Measurements from ENCODE around the gene UBTD2. TPM values are rescaled to one million over a fixed set of nuclear protein-coding genes. Genes with fewer than 3 reads are reported as not detected.
"Not testable (repeated sequence)": the region's sequence is repeated elsewhere in the genome, so short reads cannot be mapped to it uniquely, and the experiment has no call there.

The UBTD2 gene, protein sequence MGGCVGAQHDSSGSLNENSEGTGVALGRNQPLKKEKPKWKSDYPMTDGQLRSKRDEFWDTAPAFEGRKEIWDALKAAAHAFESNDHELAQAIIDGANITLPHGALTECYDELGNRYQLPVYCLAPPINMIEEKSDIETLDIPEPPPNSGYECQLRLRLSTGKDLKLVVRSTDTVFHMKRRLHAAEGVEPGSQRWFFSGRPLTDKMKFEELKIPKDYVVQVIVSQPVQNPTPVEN
- 29.2 TPM for total RNA-seq

DNA sequence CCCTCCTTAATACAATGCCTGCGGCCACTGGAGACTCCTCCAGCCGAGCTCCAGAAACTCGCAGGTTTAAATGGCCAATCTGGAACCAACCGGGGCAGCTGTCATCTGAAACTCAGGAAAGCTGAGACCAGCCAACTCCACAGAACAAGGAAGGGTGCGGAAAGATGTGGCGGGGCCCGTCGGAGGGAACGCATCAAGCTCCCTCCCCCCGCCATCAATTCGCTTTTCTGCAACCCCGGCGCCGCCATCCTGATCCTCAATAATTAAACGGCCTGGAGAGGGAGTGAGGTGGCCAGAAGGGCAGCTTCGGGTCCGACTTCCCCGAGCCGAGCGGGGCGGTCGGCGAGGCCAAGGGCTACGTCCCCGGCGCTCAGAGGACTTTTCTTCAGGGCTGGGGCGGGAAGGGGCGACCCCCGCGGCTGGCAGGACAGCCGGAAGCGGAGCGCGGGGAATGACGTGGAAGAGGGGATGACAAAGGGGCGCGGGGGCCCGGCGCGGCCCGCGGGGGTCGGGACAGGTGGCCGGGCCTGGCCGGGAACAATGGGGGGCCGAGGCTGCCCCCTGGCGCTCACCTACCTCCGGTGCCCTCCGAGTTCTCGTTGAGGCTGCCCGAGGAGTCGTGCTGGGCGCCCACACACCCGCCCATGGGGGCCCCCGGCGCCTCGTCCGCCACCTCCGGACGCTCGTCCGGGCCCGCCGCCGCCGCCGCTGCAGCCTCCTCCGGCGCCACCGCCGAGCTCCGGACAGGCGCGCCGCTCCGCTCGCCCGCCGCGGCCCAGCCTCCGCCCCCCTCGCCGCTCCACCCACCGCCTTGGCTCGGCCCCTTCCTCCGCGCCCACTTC is at the start of gene UBTD2:
Gene UBTD2 (minus strand): TSS at position 745 of the 842 bp plus-strand sequence. CDS start 99 bp downstream, at position 646.
- DNase-seq (ENCODE audit: low spot score) = peak; percentile 92
- peak; percentile 79 for ATAC-seq
- intact Hi-C loops (cut with DNase I) = loop anchor here (5.0 to 10.0 kb wide), 2 partner anchors 178 to 754 kb away; no protein-coding TSS in a partner anchor

DNA sequence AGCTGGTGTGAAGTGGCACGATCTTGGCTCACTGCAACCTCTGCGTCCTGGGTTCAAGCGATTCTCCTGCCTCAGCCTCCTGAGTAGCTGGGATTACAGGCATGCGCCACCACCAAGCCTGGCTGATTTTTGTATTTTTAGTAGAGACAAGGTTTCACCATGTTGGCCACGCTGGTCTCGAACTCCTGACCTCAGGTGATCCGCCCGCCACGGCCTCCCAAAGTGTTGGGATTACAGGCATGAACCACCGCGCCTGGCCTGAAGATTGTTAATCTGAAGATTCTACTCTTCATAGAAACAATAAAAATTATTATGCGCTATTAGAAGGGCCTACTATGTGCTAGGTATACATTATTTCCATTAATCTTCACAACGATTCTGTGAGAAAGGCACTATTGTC is 43.3 kb upstream of the UBTD2 start:
- DNase-seq (ENCODE audit: low spot score); ATAC-seq; intact Hi-C loops (cut with DNase I): not testable (repeated sequence)

DNA sequence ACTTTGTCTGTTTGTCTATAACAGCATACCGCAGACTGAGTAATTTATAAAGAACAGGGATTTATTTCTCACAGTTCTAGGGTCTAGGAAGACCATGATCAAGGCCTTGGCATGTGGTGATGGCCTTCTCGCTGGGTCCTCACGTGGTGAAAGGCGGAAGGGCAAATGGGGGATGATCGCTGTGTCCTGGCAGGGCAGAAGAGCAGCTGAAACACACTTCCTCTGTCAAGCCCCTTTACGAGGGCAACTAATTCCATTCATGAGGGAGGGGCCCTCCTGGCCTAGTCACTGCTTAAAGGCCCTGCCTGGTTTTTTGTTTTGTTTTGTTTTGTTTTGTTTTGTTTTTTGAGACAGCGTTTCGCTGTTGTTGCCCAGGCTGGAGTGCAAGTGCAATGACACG is 41.9 kb upstream of the UBTD2 start:
- intact Hi-C loops (cut with DNase I) = no loop called here
- DNase-seq (ENCODE audit: low spot score) = no peak
- no peak for ATAC-seq

DNA sequence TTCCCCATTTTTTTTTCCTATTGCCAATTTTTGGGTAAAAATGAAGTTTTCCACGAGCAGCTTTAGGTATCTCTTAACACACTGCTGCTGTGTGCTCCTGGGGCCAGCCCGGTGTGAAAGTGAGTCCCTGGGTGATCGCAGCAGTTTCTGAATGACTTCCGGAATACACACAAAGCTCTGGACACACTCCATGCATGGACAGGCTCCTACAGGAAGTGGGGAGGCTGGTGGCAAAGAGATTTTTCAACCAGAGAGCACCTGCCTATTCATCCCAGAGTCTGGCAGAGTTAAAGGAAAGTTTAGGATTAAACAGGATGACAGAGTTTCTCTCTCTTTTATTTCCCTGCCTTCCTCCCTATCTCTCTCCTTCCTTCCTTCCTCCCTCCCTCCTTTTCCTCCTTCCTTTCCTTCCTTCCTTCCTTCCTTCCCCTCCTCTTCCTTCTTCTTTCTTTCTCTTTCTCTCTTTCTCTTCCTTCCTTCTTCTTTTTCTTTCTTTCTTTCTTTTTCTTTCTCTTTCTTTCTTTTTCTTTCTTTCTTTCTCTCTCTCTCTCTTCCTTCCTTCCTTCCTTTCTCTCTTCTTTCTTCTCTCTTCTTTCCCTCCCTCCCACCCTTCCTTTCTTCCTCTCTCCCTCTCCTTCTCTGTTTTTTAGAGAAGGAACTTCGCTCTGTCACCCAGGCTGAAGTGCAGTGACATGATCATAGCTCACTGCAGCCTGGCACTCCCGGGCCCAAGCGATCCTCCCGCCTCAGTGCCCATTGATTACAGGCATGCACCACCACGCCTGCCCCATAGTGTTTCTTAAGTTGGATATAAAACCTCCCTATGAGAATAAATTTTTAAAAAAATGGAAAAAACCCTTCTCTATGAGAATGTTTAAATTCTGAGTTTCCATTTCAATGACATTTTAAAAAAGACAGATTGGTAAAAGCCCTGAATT is 38.7 kb upstream of the UBTD2 start:
- DNase-seq (ENCODE audit: low spot score) = no peak
- ATAC-seq = no peak
- intact Hi-C loops (cut with DNase I) = no loop called here

DNA sequence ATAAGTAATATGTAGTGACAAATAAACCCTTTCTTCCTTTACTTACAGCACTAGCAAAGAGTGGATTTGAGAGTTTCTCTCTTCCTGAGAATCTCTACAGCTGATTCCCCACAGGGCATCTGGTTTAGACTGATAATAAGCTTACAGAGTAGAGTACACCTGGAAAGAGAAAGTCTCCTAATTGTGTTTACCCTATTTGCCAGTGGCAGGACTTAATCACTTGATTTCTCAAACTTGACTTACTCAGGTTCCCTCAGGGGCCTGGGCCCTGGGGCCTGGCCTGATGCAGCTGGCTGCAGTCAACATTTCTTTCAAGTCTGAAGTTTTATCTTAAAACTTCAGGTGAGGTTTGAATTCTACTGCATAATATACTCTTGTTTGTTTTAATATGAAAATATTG is 38.0 kb upstream of the UBTD2 start:
- ATAC-seq = no peak
- no peak for DNase-seq (ENCODE audit: low spot score)
- intact Hi-C loops (cut with DNase I) = no loop called here

DNA sequence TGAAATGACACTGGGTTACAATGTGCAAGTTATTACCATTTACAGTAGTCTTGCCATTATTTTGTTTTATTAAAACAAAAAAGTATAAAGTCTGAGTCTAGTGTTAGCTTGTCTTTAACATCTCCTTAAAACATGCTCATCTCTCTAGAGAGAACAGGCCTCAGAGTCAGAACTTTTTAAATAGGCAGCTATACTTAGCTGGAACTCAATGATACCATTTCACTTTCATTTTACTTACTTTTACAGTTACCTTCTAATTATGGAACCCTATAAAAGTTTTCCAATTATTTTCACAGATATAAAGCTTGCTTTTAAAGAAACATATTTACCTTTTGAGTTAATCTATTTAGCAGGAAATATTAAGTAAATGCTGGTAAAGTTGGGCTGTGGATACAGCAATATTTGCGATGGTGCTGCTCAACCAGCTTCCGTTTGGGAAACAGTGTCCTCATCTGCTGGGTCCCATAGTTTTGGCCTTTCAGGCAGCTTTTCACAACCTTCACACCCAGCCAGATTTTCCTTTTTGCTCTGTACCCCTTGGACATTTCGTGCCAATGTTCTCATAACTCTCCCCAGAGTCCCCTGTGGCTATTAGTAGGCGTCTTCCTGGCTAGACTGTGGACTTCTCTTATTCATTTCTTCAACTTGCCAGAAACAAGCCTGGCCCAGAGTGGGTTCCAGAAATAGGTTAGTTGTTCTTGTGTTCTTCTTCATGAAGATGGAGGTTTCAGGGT is 36.3 kb upstream of the UBTD2 start:
- intact Hi-C loops (cut with DNase I) = no loop called here

DNA sequence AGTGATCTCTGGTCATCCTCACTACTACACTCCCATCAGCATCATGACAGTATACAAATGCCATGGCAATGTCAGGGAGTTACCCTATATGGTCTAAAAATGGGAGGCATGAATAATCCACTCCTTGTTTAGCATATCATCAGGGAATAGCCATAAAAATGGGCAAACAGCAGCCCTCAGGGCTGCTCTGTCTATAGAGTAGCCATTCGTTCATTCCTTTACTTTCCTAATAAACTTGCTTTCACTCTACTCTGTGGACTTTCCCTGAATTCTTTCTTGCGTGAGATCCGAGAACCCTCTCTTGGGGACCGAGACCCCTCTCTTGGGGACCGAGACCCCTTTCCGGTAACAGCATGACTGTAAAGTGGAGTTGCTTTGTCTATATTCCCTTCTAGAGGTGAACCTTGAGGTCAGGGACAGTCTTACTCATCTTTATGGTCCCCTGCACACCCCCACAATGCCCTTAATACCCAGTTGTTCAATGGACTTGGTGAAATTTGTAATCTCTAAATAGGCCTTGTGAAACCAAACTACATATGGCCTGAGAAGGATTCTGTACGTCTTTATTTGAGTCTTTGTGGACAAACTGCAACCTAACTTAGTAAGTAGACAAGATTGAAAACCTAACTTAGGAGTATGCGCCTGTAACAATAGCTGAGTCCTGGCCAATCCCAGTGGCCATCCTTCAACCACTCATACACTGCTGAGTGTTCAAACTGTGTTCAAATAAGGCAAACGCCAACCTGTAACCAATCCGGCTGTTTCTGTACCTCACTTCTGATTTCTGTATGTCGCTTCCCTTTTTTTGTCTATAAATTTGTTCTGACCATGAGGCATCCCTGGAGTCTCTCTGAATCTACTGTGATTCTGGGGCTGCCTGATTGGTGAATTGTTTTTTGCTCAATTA is 32.3 kb upstream of the UBTD2 start:
- ATAC-seq (no peak), DNase-seq (ENCODE audit: low spot score) (no peak)
- intact Hi-C loops (cut with DNase I) = no loop called here

More for the DNA sequence above, 36.3 kb upstream of the UBTD2 start:
- DNase-seq (ENCODE audit: low spot score) (no peak), ATAC-seq (peak; percentile 39)

DNA sequence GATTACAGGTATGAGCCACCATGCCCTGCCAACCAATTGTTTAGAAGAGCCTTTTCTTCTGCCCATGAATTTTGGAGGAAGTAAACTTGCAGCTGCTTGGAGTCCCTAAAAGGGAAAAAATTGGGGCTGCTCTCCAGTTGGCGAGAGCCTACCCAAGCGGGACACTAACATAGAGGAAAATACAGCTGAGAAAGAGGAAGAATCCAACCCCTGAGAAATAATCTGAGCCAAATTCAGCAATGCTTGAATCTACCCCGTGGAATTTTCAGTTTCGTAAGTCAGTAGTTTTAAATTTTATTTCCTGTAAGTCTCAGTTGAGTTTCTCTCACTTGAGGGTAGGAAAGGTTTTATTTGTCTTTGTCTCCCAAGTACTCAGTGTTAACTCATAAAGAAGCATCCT is 30.4 kb upstream of the UBTD2 start:
- ATAC-seq (no peak), DNase-seq (ENCODE audit: low spot score) (no peak)
- intact Hi-C loops (cut with DNase I) = no loop called here

DNA sequence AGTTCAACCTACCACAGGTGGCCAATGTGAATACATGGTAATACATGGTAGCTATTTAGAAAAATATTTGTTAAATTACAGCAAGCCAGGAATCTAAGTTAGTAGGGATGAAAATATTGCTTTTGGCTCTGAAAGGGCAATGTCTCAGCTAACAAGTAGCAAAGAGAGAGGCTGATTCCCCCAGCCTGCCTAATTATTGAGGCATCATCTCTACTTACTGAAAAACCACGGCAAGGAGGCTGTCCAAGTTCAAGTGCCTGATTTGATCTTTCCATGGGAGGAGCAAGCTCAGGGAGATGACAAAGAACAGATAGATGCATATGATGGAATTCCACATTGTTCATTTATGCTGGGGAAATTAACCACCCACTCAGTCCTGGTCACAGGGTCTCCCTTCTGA is 28.7 kb upstream of the UBTD2 start:
- DNase-seq (ENCODE audit: low spot score) = no peak
- intact Hi-C loops (cut with DNase I) = no loop called here
- ATAC-seq = peak; percentile 85

DNA sequence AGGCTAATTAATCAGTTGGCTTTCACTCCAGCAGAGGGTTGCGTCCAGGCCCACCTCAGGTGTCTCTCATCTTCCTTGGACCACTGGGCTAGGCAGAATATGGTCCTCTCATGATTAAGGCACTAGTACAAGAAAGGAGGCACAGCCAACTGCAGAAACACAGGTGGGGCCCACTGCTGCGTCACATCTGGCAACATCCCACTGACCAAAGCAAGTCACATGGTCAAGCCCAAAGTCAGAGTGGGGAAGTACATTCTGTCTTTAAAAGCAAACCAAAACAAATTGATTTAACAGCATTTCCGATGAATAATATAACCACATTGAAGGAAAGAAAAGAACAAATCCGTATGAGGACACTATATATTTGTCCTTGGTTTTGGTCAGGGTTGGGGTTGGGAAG is 28.0 kb upstream of the UBTD2 start:
- ATAC-seq (peak; percentile 93), DNase-seq (ENCODE audit: low spot score) (peak; percentile 70)
- intact Hi-C loops (cut with DNase I) = no loop called here

DNA sequence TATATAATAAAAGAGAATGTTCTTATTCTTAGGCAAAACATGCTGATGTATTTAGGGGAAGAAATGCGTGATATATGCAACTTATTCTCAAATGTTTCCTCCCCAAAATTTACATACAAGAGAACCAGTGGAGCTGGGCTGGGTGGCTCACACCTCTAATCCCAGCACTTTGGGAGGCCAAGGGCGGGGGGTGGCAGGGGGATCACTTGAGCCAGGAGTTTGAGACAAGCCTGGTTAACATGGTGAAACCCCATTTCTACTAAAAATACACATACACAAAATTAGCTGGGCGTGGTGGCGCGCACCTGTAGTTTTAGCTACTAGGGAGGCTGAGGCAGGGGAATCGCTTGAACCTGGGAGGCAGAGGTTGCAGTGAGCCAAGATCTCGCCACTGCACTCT is 27.5 kb upstream of the UBTD2 start:
- DNase-seq (ENCODE audit: low spot score) (no peak), ATAC-seq (no peak)
- intact Hi-C loops (cut with DNase I) = no loop called here

DNA sequence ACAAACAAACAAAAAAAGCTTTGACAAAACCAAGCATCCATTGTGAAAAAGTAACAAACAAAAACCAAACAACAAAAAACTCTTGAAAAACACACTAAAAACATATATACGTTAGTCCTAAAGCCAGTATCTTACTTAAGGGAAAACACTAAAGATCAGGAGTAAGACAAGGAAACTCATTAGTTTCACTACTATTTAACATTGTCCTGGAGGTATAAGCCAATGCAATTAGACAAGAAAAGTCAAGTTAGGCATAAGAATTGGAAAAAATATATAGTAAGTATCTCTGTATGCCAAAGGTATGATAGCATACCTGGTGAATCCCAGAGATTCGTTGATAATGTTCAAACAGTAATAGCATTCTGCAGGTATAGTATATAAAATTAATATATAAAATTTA is 21.8 kb upstream of the UBTD2 start:
- intact Hi-C loops (cut with DNase I) = no loop called here
- DNase-seq (ENCODE audit: low spot score) = no peak
- ATAC-seq = no peak

DNA sequence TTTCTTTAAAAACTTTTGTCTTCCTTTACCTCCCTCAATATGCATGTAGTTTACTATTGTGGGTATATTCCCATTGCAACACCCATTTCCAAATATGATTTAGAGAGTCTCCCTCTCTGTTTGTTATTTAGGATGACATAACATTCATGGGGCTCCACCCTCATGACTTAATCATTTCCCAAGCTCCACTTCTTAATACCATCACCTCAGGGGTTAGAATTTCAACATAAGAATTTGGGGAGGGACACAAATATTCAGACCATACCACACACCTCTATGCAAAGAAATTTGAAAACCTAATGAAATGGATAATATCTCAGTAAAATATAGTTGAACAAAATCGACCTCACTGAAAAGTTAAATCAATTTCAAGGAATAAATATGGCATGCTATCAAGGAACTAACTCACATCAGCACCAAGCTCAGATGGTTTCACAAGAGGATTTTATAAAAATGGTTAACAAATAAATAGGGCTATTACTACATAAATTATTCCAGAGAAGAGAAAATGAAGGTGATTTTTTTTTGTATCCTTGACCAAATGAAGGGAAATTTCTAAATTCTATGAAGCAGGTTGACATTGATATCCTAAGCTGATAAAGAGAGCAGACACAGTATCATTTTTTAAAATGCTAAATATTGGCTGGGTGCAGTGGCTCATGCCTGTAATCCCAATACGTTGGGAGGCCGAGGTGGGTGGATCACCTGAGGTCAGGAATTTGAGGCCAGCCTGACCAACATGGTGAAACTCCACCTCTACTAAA is 20.2 kb upstream of the UBTD2 start:
- DNase-seq (ENCODE audit: low spot score) = no peak
- intact Hi-C loops (cut with DNase I) = no loop called here
- ATAC-seq = no peak

DNA sequence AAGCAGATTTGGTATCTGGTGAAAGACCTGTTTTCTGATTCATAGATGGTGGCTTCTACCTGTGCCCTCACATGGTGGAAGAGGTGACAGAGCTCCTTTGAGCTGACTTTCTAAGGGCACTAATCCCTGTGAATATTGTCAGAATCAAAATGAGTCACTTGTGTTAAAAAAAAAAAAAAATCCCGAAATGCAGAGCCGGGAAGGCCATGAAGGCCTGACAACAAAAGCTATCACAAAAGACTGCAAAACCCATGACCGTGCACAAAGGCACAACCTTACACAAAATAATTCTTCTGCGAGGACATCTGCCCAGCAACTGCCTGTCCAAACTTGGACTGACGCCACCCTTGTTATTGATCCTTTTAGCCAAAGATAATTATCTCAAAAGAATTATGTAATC is 19.6 kb upstream of the UBTD2 start:
- ATAC-seq = no peak
- DNase-seq (ENCODE audit: low spot score) = no peak
- intact Hi-C loops (cut with DNase I) = no loop called here

DNA sequence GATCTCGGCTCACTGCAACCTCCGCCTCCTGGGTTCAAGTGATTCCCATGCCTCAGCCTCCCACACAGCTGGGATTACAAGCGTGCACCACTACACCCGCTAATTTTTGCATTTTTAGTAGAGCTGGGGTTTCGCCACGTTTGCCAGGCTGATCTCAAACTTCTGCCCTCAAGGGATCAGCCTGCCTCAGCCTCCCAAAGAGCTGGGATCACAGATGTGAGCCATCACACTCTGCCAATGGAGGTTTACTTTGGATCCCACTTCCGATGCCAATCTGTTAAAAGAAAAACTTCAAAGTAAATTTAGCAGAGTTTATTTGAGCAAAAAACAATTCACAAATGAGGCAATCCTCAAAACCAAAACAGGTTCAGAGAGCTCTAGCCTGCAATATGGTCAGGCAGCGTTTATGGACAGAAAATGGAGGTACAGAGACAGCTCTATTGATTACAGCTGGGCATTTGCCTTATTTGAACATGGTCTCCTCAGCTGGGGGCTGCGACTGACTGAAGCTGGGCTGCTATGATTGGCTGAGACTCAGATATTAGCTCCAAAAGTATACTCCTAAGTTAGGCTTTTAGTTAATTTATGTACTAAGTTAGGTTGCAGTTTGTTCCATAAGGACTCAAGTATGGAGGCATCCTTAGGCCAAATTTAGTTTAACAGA is 18.6 kb upstream of the UBTD2 start:
- ATAC-seq = no peak
- intact Hi-C loops (cut with DNase I) = no loop called here
- DNase-seq (ENCODE audit: low spot score) = no peak

DNA sequence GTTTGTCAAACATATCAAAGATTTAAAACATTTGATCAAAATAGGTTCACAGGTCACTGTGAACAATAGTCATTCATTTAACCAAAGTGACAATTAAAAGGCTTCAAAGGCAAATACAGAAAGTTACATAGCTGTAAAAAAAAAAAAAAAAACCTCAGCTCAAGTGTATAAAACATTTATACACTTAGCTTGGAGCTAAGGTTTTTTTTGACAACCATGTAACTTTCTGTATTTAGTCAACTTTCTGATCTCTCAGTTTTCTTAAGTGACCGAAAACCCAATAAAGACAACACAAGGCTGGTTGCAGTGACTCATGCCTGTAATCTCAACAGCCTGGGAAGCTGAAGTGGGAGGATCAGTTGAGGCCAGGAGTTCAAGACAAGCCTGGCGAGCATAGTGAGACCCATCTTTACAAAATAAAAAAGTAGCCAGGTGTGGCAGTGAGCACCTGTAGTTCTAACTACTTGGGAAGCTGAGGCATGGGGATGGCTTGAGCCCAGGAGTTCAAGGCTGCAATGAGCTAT is 16.4 kb upstream of the UBTD2 start:
- DNase-seq (ENCODE audit: low spot score) = no peak
- no peak for ATAC-seq
- intact Hi-C loops (cut with DNase I) = no loop called here

Measured in sciatic nerve (tissue), 2 donors.